H1 (cell line): ENCODE data around the gene GLS2. TPM values are rescaled to one million over a fixed set of nuclear protein-coding genes. Genes with fewer than 3 reads are reported as not detected.

ENCODE experiments used
- CBX5 ChIP-seq: fragments of 300-800, 300-1000 bp; sonication (generic); IDR thresholded peaks from 2 replicates; pipeline ENCODE4 v1.7.1; 2016; ENCODE audit warnings: antibody characterized with exemption, low read length, low read depth
- CHD7 ChIP-seq: fragments of 300-600 bp; sonication (generic); IDR thresholded peaks from 2 replicates; pipeline ENCODE4 v1.7.1; 2012; ENCODE audit warnings: low read length, moderate library complexity, mild to moderate bottlenecking, inconsistent platforms; ENCODE audit not compliant: insufficient replicate concordance
- EP300 ChIP-seq, 2 experiments: IDR thresholded peaks; 1 replicate in 1 of 2; 2 replicates in 1 of 2; pipeline ENCODE4 v1.6.1; 2011 to 2012; ENCODE audit warnings: low read depth in 2 of 2, low read length in 2 of 2, mild to moderate bottlenecking in 2 of 2, borderline replicate concordance in 1 of 2, inconsistent platforms in 1 of 2, moderate library complexity in 1 of 2
- FOSL1 ChIP-seq: IDR thresholded peaks from 2 replicates; pipeline ENCODE4 v1.6.1; 2011; ENCODE audit warnings: mild to moderate bottlenecking, low read depth, low read length, moderate library complexity; ENCODE audit not compliant: insufficient read depth
- JUN ChIP-seq: IDR thresholded peaks from 2 replicates; pipeline ENCODE4 v1.6.1; 2011; ENCODE audit warnings: low read depth, mild to moderate bottlenecking, improper control_type of control experiment, low read length
- SUZ12 ChIP-seq: fragments of 200-600 bp; sonication (generic); IDR thresholded peaks from 2 replicates; pipeline ENCODE4 v1.6.1; 2012; ENCODE audit warnings: mild to moderate bottlenecking, inconsistent platforms, low read length, moderate library complexity, mixed read lengths
- TAF1 ChIP-seq: IDR thresholded peaks from 2 replicates; pipeline ENCODE4 v1.6.1; 2011; ENCODE audit warnings: mild to moderate bottlenecking, low read depth, low read length
- polyA plus RNA-seq, 7 experiments: library from polyadenylated mRNA; depleted of rRNA in 3 of 7; stranded (reverse) in 5 of 7; unstranded in 2 of 7; fragments of >200 nt in 5 of 7; fragments of 200-250 nt in 2 of 7; gene quantifications; 1 replicate in 5 of 7; 2 replicates in 1 of 7; 4 replicates in 1 of 7; pipeline versions ENCODE4 v1.2.1 to v1.2.3, GENCODE V29; 2011 to 2013; ENCODE audit warnings: missing spikeins in 2 of 7, mixed read lengths in 2 of 7
- total RNA-seq: library from RNA; stranded (reverse); fragmentation: NEBNext Ultra II Directional; extraction: Animal tissue kit (Norgen Biotek cat#: 25700); gene quantifications from 2 replicates; pipeline ENCODE4 v1.2.1, GENCODE V29; 2021

GLS2 gene
- total and polyA plus RNA-seq, 2 of the 8 experiments (the other 6 are each of a cell fraction or from before 2014, with no cell fraction given) = 14.5 to 20.1 TPM

- TF ChIP-seq CHD7 = no peak
- TF ChIP-seq JUN = no peak
- TF ChIP-seq CBX5 = no peak
- no peak for TF ChIP-seq SUZ12
- TF ChIP-seq EP300 (IDR thresholded peaks at IDR 0.05; ENCODE audit: borderline replicate concordance in 1 of 2, low read depth in 2 of 2, low read length in 2 of 2) = no peak
- no peak for TF ChIP-seq FOSL1
- TF ChIP-seq TAF1 = no peak
These were observed 56.7 kb downstream of the GLS2 start (continued) for GRCh38 chr12:56431288-56431687.
